T-helper 22 cell (primary cell): ENCODE data around the gene MRPS24.
"Not testable (repeated sequence)": the region's sequence is repeated elsewhere in the genome, so short reads cannot be mapped to it uniquely, and the experiment has no call there.

Experiments
- DNase-seq: peaks from one replicate; pipeline ENCODE4 v3.0.0-alpha.2; 2020; ENCODE audit warnings: low read depth

Gene MRPS24

GRCh38 chr7:43838201-43838658 lies 31.1 kb downstream of the MRPS24 start:
- DNase-seq: no peak

GRCh38 chr7:43834463-43835251 lies 34.7 kb downstream of the MRPS24 start:
- peak; percentile 34 for DNase-seq

- not testable (repeated sequence) for DNase-seq
These were observed 38.4 kb downstream of the MRPS24 start for GRCh38 chr7:43830917-43831316.

- DNase-seq: no peak
These were observed 43.9 kb downstream of the MRPS24 start for GRCh38 chr7:43825391-43825808.

GRCh38 chr7:43824963-43825362 lies 44.4 kb downstream of the MRPS24 start:
- no peak for DNase-seq

GRCh38 chr7:43824513-43824912 lies 44.8 kb downstream of the MRPS24 start:
- not testable (repeated sequence) for DNase-seq

GRCh38 chr7:43823941-43824340 lies 45.4 kb downstream of the MRPS24 start:
- no peak for DNase-seq

GRCh38 chr7:43823425-43823824 lies 45.9 kb downstream of the MRPS24 start:
- not testable (repeated sequence) for DNase-seq
